Endothelial cell of umbilical vein (primary cell): ENCODE measurements around the gene SLC31A2.
"Not testable (repeated sequence)": the region's sequence is repeated elsewhere in the genome, so short reads cannot be mapped to it uniquely, and the experiment has no call there.

Experiments
- EZH2 ChIP-seq: IDR thresholded peaks from 2 replicates; pipeline ENCODE4 v1.6.1; 2012; ENCODE audit warnings: borderline replicate concordance, low read depth, mild to moderate bottlenecking, moderate library complexity, low read length, inconsistent platforms; ENCODE audit not compliant: severe bottlenecking
- GATA2 ChIP-seq: IDR thresholded peaks from 2 replicates; pipeline ENCODE4 v1.7.0; 2011; ENCODE audit warnings: low read depth, mild to moderate bottlenecking, moderate library complexity, mixed read lengths, low read length; ENCODE audit not compliant: insufficient read length, insufficient read depth
- POLR2A ChIP-seq: IDR thresholded peaks from 2 replicates; pipeline ENCODE4 v1.6.1; 2012; ENCODE audit warnings: low read depth, mild to moderate bottlenecking, control low read depth, low read length
- TF ChIP-seq, protein P1 (sequence below), 2 donors: IDR thresholded peaks; 1 replicate in 1 of 2; 2 replicates in 1 of 2; pipeline ENCODE4 v1.5.1; 2011; ENCODE audit warnings: low read length in 2 of 2, mild to moderate bottlenecking in 2 of 2, moderate library complexity in 2 of 2, control low read depth in 1 of 2, inconsistent platforms in 1 of 2, low read depth in 1 of 2; ENCODE audit not compliant: insufficient read depth in 1 of 2; ENCODE audit errors: extremely low read depth in 1 of 2

DNA sequence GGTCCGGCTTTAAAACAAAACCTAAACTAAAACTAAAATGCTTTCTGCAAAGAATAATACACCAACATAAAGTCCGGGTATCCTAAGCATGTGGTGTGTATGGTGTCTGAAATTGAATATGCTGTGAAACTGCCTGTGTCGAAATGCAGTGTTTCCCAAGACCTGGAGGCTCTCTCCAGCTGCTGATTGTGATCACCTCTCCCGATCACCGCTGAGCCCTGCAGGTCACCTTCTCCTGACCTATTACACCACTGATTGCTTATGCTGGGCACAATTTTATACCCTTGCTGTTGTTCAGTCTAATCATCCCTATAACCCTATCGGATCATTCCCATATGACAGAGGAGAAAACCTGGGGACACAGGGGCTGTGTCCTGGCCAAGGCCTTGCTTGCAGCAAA is 32.0 kb upstream of the SLC31A2 start:
- TF ChIP-seq, protein P1, sequence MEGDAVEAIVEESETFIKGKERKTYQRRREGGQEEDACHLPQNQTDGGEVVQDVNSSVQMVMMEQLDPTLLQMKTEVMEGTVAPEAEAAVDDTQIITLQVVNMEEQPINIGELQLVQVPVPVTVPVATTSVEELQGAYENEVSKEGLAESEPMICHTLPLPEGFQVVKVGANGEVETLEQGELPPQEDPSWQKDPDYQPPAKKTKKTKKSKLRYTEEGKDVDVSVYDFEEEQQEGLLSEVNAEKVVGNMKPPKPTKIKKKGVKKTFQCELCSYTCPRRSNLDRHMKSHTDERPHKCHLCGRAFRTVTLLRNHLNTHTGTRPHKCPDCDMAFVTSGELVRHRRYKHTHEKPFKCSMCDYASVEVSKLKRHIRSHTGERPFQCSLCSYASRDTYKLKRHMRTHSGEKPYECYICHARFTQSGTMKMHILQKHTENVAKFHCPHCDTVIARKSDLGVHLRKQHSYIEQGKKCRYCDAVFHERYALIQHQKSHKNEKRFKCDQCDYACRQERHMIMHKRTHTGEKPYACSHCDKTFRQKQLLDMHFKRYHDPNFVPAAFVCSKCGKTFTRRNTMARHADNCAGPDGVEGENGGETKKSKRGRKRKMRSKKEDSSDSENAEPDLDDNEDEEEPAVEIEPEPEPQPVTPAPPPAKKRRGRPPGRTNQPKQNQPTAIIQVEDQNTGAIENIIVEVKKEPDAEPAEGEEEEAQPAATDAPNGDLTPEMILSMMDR (IDR thresholded peaks at IDR 0.05; ENCODE audit: extremely low read depth in 1 of 2, insufficient read depth in 1 of 2, low read depth in 1 of 2, low read length in 2 of 2): not testable (repeated sequence)
- TF ChIP-seq POLR2A, EZH2, GATA2: not testable (repeated sequence)
